RKO (cell line): Measurements from ENCODE around the gene SUPT6H.

Experiments
- DNase-seq: peaks from one replicate; pipeline ENCODE4 v3.0.0-alpha.2; 2016; ENCODE audit warnings: low spot score

SUPT6H gene

DNA sequence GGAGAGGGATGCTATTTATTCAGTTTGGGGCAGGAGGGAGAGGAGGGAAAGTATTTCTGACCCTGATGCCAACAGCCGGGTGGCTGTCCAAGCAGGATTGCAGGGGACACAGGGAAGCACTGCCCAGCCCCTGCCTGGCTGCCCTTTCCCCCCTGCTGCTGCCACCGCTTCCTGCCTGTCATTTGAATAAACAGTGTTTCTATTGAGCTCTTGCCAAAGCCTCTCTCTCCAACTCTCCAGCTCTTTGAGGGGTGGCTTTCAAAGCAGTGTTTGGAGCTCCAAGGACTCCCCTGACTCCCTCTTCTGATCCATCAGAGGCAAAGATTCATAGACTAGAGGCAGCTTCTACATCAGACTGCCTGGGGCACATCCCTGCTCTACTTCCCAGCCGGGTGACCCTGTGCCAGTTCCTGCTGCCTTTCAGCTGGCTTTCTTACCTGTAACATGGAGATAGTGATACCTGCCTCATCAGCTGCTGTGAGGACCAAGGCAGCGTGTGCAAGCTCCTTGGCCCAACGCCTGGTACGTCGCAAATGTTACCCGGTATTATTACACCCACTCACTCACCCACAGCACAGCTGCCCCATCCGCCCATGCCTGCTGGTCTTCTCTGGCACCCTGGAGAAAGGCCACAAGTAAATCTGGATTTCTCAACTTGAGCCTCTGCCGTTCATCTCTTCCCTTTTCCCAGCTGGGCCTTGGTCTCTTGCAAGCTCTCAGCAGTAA, 40.2 kb downstream of the SUPT6H start:
- DNase-seq, result no peak

DNA sequence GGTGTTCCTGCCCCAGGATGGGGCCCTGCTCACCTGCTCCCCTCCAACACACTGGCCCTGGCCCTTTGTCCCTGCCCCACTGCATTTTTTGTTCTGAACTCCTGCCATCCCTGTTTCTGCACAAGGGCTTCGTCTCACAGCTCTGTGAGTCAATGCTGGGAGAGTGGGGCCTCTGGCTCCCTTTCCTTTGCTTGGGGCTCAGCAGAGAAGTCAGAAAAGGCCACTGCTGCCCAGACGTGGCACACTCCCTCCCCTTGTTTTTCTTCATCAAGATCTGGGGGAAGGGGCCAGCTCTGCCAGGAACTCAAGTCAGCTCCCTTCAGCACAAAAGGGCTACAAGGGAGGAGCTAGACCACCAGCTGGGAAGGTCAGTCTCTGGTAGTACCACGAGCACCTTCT, 40.7 kb downstream of the SUPT6H start:
- DNase-seq, result no peak

DNA sequence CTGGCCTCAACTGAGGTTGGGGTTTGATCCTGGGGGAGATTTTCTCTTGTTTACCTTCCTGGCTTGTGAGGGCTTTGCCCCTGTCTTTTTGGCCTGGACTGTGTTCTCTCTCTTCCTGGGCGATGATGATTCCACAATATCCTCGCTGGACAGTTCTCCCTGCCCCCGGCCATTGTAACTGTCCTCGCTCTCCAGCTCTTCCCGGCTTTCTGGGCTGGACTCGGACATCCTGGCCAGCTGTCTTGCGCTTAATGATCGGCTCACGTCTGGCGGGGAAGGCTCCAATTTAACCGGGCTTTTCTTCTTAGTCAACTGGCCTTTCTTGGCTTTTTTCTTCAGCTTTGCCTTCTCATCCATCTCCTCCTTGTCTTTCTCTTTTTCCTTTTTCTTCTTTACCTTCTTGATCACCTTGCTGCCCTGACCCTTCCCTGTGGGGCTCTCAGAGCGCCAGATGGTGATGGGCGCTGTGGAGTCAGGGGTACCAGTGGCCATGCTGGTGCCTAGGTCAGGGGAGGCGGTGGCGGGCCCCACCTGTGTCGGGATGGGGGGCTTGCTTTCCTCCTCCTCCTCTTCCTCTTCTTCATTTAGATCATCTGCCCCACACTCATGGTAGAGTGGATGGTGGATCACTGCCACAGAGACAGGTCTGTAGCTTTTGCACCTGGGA, 41.7 kb downstream of the SUPT6H start:
- no peak for DNase-seq

DNA sequence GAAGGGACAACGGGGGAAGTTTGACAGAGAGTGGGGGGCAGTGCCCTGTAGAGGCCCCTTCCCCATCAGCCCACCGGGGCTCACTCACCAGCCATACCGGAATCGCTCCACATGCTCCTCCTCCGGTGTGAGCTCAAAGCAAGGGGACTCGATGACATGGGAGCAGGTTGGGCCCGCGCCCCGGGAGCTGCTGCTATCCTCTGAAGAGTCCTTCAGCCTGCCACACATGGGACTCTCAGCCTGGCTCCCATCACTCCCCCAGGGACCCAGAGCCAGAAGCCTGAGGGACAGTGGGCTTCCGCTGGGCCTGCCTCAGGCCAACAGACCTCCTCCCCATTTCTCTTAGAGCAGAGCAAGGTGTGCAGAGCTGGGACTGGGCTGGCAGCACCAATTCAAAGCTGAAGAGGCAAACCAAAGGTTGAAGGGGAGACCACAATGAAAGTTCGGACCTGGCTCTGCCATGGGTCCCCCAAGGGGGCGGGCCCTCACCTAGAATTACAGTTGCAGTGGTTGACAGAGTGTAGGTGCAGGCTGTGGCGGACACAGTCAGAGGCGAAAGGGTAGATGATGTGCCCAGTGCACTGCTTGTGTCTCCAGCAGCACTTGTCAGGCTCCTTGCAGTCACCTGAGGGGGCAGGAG, 42.3 kb downstream of the SUPT6H start:
- DNase-seq, result no peak

DNA sequence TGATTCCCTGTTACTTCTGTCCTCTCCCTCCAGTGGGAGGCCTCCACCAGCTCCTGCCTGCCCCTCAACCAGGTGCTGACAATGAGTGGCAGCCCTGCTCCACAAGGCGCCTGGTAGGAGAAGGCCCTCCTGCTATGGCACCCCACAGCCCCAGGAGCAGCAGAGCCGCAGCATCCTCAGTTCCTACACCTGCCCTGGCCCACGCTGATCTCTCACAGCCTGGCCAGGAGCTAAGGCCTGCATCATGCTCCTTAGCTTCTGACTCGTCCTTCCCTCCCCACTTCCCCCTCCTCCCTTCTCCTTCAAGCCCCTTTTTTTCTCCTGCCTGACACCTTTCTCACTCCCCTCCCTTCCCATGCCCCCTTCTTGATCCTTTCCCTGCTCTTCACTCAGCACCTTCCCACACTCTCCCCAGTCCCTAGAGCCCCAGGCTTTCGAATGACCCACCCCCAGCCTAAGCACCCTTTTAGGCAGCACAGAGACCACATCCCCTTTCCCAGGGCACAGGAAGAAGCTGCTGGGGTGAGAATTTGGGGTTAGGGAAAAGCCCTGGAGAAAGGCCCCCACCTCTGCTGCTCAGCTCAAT, 43.2 kb downstream of the SUPT6H start:
- no peak for DNase-seq

DNA sequence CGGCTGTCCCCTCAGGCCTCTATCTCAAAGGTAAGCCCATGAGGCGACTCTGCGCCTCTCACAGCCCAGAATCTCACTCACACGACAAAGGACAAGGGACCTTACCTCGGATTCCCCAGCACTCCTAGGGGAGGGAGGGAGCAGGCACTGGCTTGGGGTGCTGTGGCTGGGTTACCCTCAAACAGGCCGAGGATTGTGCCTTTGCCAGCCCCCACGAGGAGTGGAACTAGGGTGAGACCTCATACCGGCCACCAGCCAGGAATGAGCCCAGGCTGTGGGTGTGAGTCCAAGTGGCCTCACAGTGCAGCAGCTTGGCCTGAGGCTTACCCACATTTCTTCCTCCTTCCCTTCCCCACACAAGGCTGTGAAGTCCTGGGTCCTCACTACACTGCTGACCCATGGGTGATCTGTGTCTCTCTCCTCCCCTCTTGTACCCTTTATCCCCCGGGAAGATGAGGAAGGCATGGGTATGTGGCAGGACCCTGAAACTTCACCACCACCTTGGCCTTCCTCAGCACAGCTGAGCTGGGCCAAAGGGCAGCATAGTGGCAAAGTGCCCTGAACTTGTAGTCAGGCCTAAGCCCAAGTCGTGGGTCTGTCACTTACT, 43.8 kb downstream of the SUPT6H start:
- DNase-seq, result no peak

DNA sequence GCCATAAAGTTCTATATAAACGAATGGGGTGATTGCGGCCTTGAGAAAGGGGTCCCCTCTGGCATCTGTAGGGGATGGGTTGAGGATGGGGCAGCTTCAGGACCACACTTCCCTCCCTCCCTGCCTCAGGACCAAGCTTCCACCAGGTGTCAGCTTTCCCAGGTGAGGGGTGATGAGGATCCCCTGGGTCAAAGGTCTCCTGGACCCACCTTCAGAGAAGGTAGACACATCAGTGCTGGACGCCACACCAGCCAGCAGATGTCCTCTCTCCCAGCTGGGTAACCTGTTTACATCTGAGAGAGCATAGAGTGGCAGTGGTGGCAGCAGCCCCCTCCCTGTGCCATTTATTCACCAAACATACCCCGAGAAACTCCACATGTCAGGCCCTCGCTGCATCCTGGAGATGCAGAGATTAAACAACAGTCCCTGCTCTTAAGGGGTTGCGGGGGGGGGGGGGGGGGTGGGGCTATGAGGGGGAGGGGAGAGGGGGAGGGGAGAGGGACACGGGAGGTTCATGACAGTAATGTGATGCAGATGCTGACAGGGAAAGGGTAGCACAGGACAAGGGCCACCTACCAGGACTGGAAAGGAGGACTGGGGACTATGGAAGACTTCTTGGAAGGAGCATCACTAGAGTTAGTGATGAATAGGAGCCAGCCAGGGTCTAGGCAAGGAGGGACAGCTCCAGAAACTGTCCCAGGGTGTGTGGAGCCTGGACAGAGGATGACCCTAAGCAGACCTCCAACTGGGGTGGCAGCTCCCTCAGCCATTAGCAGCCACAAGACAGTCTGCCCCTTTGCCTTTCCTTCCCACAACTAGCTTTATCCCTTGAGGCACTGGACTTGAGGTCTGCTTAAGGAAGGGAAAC, 44.7 kb downstream of the SUPT6H start:
- DNase-seq, result no peak

DNA sequence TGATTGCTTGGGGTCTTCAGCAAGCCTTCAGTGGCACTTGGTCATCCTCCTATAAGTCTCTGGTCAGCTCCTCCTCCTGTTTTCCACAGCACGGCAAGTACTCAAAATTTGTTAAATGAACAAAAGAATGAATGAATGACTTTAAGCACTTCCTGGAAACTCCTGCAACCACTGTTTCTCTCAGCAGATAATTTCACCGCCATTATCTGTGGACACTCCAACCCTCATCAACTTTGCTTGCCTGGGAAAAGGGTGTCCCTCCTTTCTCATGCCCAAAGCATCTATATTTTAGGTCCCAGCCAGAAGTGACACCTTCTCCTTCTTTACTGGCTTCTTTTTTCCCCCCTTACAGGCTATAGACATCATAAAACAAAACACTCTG, 45.3 kb downstream of the SUPT6H start:
- no peak for DNase-seq

DNA sequence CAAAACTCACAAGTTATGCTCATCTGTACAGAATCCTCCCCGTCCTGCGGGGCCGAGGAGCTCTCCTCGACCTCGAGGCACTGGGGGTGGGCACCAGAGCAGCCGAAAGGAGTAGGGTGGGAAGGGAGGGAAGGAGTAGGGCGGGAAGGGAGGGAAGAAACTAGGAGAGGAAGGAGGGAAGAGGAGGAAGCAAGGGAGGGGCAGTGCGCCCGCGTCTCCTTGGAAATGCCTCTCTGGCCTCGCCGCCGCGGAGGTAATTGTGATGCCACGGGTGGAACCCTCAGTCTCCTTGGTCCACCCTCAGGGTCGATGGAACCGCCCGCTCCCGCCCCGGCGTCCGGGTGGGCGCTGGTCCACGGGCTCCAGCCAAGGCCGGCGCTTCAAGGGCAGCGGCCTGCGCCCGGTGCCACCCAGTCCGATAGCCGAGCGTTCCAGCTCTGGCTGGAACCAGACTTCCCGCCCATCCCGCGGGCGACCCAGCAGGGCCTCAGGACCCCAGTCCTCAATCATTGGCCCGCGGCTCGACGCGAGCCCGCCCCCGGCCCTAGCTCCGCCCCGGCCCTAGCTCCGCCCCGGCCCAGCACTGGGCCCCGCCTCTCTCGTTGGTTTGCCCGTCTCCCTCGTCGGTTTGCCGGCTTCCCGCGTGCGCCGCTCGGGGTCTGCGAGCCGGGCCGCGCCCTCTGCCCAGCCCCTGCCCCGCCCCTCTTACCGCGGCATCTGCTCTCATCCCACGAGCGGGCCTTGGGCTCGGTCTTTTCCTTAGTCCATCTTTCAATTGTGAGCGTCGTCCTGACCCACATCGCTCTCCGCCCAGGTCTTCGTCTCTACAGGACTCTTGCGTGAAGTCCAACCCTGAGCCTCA, 49.1 kb downstream of the SUPT6H start:
- DNase-seq, result peak; percentile 92

DNA sequence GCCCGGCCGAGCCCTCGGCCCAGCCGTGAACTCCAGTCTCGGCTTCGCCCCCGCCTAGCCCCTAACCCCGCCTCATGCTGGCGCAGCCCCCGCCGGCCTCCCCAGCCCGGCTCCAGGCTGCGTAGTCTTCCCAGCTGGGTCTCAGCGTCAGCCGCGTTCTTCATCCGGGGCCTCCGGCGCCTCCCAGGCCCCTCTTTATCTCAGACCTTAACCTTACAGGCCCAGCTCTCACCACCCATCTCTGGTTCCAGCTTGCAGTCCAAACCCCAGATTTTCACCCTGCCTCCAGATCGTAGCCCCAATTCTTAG, 49.7 kb downstream of the SUPT6H start, which contains the start of gene PROCA1:
TSS of gene PROCA1 (minus strand) at position 166 of the 309 bp plus-strand sequence. CDS start 228 bp downstream, outside the sequence.
- DNase-seq, result no peak

DNA sequence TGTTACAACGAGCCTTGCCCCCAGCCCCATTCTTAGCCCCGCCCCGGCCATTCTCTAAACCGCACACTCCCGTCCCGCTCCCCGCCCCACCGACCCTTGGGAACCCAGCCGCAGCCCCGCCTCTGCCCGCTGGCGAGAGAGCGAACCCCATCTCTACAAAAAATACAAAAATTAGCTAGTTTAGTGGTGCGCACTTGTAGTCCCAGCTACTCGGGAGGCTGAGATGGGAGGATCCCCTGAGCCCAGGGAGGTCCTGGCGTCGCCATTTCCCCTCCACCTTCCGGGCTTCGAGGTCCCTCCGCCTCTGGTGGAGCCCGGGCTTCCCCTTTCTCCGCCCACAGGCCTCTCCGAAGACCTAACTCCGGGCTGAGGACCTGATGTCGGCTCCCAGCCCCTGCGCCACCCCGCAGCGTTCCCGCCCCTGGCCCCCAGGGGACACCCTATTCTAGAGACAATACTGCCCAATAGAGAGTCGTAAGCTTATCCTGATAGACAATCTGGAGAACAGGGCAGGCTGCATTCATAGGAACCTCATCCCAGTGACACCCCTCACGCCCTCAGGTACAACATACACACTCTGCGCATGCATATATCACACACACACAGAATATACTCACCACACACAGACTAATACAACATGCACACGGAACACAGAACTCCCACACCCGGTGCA, 50.2 kb downstream of the SUPT6H start:
- DNase-seq, result no peak

DNA sequence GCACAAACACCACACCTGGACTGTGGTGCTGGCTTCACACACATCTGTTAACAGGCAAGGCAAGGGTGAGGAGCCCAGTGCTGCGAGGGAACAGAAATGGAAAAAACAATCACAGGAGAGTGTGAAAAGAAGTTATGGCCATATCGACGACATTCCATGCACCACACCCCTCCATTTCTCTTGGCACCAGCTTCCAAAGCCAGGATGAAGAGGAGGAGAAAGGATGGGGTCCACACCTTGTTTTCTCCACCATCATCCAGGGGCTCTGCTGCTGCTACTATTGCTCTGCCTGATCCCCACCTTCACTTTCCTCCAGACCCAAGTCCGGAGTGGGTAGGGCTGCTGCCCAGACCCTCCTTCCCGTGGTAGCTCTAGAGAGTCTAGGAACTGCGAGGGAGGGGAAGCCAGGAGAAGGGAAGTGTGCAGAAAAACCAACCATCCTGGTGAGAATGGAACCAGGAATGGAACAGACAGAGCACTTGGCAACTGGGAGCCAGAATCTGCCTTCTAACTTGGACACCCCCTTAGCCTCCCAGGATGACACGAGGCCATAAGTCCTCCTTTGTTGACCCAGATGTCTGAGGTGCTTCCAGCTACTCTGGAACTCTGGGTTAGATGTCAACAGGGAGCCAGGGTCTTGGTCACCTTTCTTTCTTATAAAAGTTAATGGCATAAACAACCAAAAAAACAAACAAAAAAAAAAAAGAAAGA, 50.9 kb downstream of the SUPT6H start:
- DNase-seq, result no peak

DNA sequence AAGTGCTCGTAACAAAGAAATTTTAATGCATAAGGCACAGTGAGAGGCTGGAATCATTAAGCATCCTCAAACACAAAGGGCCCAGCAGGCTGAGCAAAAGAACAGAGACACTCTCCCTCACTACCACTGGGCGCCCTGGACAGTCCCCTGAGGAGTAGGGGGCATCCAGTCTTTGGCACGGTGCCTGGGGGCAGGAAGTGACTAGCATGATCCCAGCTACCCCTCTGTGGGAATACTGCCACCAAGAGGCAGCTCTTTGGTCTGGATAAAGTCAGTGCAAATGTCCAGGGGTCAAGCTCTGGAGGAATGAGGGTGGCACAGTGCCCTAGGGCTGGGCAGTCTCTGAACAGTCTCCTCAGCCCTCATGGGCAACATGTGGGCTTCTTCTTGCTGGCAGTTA, 52.3 kb downstream of the SUPT6H start:
- no peak for DNase-seq

DNA sequence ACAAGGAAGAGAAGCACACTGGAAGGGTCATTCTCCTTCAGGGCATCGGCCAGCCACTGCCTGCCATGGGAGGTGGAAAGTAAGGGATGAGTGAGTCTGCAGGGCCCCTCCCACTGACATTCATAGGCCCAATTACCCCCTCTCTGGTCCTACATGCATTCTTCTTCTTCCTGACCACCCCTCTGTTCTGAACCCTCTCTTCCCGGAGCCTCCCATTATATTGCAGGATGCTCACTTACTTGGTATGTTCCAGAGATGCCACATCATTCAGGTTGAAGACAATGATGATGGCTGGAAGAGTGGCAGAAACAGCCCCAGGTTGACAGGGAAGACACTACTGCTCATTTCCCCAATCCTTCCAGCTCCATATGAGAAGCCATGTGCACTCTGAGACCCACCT, 53.2 kb downstream of the SUPT6H start:
- no peak for DNase-seq

DNA sequence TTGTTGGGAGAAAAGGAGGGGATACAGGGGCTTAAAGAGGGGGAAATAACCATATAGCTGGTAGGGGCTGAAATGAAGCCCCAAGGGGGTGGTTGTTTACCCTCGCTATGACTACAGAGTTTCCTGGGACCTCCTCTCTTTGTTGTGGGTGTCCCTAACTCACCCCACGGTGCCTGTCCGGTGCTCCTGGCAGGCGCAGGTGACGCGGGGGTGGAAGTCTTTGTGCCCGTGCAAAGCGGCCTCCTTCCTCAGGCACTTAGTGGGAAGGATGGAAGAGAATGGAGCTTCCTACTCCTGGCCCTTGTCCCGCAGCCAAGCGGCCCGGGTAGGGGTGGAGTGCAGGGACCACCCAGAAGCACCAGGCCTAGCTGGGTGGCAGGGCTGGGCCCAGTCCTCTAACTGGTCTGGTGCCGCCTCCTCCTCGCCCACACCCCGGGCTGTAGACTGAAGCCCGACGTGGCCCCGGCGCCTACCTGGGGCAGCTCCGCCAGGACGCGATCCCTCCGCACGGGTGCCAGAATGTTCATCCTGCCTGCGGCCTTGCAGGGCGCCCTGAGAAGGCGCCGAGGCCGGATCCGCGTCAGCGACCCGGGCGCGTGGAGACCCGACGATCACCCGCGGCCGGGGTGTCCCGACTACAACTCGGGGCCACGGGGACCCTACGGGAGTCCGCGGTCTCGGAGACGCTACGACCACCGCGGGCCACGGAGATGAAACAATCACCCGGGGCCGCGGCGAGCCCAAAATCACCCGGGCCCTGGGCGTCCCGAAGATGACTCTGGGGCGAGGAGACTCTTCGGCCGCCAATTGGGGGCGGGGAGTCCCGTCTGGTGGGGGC, 55.0 kb downstream of the SUPT6H start:
- no peak for DNase-seq

DNA sequence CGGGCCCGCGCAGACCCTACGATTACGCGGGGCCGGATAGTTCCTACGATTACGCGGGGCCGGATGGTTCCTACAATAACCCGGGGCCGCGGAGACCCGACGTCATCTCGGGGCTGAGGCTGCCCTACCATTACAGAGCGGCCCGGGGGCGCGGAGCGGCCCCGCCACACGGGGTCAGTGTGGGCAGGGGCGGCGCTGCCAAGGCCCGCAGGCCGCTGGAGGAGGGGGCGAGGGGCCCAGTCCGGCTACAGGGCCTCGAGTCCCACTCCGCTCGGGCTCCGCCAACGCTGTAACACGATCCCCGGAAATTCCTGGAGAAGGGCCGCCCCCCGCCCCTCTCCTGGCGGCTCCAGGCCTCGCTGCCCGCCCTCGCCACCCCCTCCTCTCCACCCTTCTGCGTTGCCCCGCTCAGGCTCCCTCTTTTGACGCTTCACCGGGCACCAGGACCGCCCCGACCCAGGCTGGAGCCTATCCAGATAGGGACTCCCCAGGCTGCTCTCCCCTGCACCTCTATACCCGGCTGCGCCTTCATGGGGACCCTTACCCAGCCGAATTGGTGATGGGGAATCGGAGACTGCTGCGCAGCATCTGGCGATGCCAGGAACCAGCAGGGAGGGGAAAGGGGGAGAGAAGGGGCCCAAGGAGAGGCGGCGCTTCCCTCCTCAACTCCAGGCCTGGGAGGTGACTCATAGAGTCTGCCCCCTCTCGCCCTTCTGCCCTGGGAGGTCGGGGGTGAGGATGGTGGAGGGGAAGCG, 55.8 kb downstream of the SUPT6H start, which contains the start of gene RAB34:
TSS of gene RAB34 (minus strand) at position 291 of the 755 bp plus-strand sequence. CDS start 602 bp downstream, outside the sequence.
- no peak for DNase-seq

DNA sequence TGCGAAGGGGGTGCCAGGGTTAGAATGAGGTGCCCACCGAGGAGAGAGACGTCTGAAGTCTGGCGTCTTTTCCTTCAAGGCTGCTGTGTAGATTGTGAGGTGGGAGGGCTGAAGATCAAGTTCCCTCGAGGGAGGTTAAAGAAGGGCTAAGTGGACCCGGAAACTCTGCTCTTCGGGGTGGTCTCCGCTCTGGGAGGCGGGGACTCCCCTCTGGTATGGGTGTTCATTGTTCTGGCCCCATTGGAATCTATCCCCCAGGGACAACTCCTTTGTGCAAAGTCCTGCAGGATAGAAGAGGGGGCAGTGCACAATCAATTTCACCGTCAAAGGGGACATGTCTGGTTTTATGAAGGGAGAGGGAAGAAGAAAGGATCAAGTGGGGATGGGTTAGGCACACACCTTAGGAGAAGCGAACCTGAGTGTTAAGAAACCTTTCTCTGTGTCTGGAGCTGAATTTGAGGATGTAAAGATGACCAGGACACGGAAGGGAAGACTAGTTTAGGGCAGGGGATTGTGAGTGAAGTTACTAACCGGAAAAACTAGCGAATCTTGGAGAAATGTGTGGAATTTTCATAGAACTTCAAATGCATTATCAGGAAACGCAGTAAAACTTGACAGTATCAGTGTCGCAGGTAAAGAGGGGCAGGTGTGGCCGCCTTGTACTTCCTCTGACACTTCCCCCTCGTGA, 56.5 kb downstream of the SUPT6H start:
- no peak for DNase-seq
